Ishikawa (cell line): ENCODE results near the gene CADM3.

Source experiments
- CEBPB ChIP-seq: IDR thresholded peaks from 2 replicates; pipeline ENCODE4 v1.6.1; 2012
- CREB1 ChIP-seq: IDR thresholded peaks from 2 replicates; pipeline ENCODE4 v1.6.1; 2012; ENCODE audit warnings: low read depth
- EGR1 ChIP-seq: IDR thresholded peaks from 2 replicates; pipeline ENCODE4 v1.6.1; 2012
- EP300 ChIP-seq: IDR thresholded peaks from 2 replicates; pipeline ENCODE4 v1.6.1; 2012; ENCODE audit warnings: borderline replicate concordance
- FOXM1 ChIP-seq: IDR thresholded peaks from 2 replicates; pipeline ENCODE4 v1.6.1; 2012; ENCODE audit warnings: low read depth, borderline replicate concordance
- MAX ChIP-seq: IDR thresholded peaks from 2 replicates; pipeline ENCODE4 v1.6.1; 2012
- NFIC ChIP-seq: IDR thresholded peaks from 2 replicates; pipeline ENCODE4 v1.6.1; 2012
- RAD21 ChIP-seq: IDR thresholded peaks from 2 replicates; pipeline ENCODE4 v1.6.1; 2012; ENCODE audit warnings: low read depth
- REST ChIP-seq: IDR thresholded peaks from 2 replicates; pipeline ENCODE4 v1.6.1; 2012; ENCODE audit warnings: low read depth, mild to moderate bottlenecking
- TAF1 ChIP-seq: IDR thresholded peaks from 2 replicates; pipeline ENCODE4 v1.6.1; 2012; ENCODE audit warnings: low read depth, mild to moderate bottlenecking
- TCF12 ChIP-seq: IDR thresholded peaks from 2 replicates; pipeline ENCODE4 v1.6.1; 2012; ENCODE audit warnings: low read depth
- TEAD4 ChIP-seq: IDR thresholded peaks from 2 replicates; pipeline ENCODE4 v1.6.1; 2012
- USF1 ChIP-seq: IDR thresholded peaks from 2 replicates; pipeline ENCODE4 v1.6.1; 2012
- YY1 ChIP-seq: IDR thresholded peaks from 2 replicates; pipeline ENCODE4 v1.6.1; 2012; ENCODE audit warnings: low read depth
- ZBTB7A ChIP-seq: IDR thresholded peaks from 2 replicates; pipeline ENCODE4 v1.6.1; 2012; ENCODE audit warnings: low read depth

CADM3 gene

GRCh38 chr1:159208175-159208825 is 36.9 kb downstream of the CADM3 start:
- peak; percentile 45; the same call in 1 of the 2 replicates for TF ChIP-seq REST
- no peak for TF ChIP-seq TEAD4
- no peak for TF ChIP-seq TAF1
- TF ChIP-seq FOXM1, result no peak
- no peak for TF ChIP-seq ZBTB7A
- no peak for TF ChIP-seq RAD21
- no peak for TF ChIP-seq CREB1

- no peak for TF ChIP-seq TAF1
- no peak for TF ChIP-seq EP300
- no peak for TF ChIP-seq MAX
- no peak for TF ChIP-seq TCF12
- no peak for TF ChIP-seq USF1
- TF ChIP-seq NFIC, result no peak
Observed at GRCh38 chr1:159209061-159209460, 37.6 kb downstream of the CADM3 start.

- no peak for TF ChIP-seq TEAD4
- TF ChIP-seq RAD21, result peak; percentile 73
Observed at GRCh38 chr1:159211331-159212136, 40.1 kb downstream of the CADM3 start.

GRCh38 chr1:159212596-159212995 is 41.2 kb downstream of the CADM3 start:
- TF ChIP-seq TEAD4, result no peak
- TF ChIP-seq CEBPB, result no peak
- no peak for TF ChIP-seq EGR1
- TF ChIP-seq TAF1, result no peak
- TF ChIP-seq TCF12, result no peak
- TF ChIP-seq RAD21, result no peak
- TF ChIP-seq ZBTB7A, result no peak
- no peak for TF ChIP-seq REST
- no peak for TF ChIP-seq NFIC
- no peak for TF ChIP-seq EP300
- TF ChIP-seq FOXM1, result no peak
- TF ChIP-seq MAX, result no peak
- TF ChIP-seq YY1, result no peak

- peak; percentile 58 for TF ChIP-seq RAD21
- no peak for TF ChIP-seq CREB1
- TF ChIP-seq EP300, result no peak
- no peak for TF ChIP-seq TAF1
- no peak for TF ChIP-seq TCF12
Observed at GRCh38 chr1:159214149-159214760, 42.8 kb downstream of the CADM3 start.

- TF ChIP-seq TAF1 (no peak), NFIC (no peak), EP300 (no peak), USF1 (no peak), FOXM1 (no peak), TCF12 (no peak), RAD21 (no peak), CEBPB (no peak), EGR1 (no peak), MAX (no peak), TEAD4 (no peak), ZBTB7A (no peak), YY1 (no peak)
Observed at GRCh38 chr1:159218649-159219636, 47.5 kb downstream of the CADM3 start.
